ENCODE measurements around the gene BLOC1S3. TPM values are rescaled to one million over a fixed set of nuclear protein-coding genes. Genes with fewer than 3 reads are reported as not detected.

Gene BLOC1S3
- polyA plus RNA-seq (ENCODE audit: insufficient read length): 7.6 TPM

DNA sequence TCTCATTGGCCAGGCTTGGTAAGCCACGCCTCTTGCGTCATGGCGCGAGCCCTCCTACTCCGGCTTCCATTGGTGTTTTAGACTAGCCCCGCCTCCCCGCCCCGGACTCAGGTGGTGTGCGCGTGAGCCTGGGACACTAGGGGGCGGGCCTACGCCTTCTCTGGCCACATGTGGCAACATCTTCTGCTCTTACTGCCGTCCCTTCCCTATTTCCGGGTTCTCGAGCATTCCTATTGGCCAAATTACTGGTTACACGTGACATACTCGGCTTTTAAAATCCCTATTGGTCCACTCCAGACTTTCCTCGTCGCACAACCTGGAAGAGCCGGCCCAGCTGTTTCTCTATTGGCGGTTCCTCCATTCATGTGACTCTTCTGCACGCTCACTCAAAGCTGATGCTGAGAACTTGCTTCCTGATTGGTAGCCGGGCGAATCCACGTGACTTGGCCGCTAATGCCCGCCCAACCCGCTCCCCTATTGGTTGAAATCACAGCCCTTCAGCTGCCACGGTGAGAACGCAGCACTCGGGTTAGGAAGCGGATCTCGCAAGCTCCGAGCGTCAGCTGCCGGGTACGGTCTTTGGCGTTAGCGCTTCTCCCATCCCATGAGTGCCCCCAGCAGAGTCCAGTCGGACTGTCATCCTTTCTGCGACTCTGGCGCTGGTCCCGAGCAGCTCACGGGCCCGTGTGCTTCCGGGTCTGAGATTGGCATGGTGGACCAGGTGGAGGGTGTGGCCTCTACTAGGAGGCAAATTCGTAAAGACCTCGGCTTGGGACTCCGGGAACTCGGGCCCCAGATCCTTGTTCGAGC is at the start of gene BLOC1S3:
Gene BLOC1S3 (plus strand): TSS at position 523 of the 810 bp plus-strand sequence. CDS start 513 bp downstream, outside the sequence.
- peak; percentile 100 for DNase-seq

DNA sequence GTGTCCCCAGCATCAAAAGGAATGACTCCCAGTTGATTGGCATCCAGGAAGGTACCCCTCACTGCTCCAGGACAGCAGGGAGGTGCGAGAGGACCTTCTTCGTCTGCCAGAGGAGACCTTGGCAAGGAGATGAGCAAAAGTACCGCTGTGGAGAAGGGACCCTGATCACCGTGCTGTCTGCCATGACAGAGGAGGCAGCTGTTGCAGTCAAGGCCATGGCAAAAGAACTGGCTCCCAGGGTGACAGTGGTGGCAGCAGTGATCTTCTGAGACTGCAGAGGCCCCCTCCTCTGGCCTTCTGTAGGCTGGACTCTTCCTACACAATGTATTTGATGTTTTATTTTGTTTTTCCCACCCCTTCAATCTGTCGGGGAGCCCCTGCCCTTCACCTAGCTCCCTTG is 49.8 kb upstream of the BLOC1S3 start:
- no peak for DNase-seq

- DNase-seq: no peak
Measured at GRCh38 chr19:45130236-45130635, 48.3 kb upstream of the BLOC1S3 start.

DNA sequence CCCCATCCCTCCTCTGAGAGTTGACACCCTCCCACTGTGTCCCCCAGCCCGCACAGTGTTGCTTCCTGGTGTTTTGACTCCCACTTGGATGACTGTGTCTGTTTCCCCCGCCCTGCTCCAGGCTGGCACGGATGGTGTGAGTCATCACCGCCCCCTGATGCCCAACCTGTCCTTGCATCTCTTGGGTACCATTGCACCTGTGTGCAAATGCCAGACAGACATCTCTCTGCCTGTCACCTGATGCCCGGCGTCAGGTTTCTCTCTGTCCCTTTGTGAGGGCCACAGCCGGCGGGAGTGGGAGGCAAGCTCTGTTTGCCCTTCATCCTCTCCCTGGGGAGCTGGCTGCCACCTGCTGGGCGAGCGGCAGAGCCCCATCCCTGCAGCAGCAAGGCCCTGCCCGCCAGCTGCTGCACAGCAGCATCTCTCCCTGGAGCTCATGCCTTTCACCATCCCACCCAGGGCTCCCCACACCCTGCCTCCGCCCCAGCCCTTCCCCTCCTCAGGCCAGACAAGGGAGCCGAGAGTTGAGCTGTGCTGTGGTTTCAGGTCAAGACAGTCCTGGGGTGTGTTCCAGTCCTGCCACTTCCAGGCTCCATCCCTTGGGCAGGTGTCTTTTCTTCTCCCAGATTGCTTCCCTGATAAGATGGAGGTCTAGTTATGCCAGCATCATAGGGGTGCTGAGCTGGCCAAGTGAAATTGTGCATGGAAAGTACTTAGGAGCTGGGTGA is 47.5 kb upstream of the BLOC1S3 start:
- no peak for DNase-seq

DNA sequence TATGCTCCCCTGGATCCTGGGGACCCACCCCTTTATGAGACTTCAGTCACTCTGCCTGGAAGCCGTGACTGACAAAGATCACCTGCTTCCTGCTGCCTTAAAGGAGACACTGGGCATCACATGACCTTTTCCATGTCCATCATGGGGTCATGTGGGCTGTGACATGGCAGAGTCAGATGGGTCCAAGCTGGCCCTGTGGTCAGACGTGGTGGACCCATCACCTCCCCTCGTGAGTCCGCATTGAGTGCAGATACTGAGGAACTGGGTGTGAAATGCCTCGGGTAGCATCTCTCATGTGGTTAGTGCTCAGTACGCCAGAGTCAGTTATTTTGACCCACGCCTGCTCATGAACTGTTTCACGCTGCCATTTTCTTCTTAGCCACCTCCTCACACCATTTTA is 44.9 kb upstream of the BLOC1S3 start:
- DNase-seq: no peak

GRCh38 chr19:45135176-45135885 is 43.3 kb upstream of the BLOC1S3 start:
- no peak for DNase-seq

GRCh38 chr19:45136507-45137178 is 41.9 kb upstream of the BLOC1S3 start:
- no peak for DNase-seq

GRCh38 chr19:45137179-45137761 is 41.3 kb upstream of the BLOC1S3 start:
- DNase-seq: peak; percentile 76

DNA sequence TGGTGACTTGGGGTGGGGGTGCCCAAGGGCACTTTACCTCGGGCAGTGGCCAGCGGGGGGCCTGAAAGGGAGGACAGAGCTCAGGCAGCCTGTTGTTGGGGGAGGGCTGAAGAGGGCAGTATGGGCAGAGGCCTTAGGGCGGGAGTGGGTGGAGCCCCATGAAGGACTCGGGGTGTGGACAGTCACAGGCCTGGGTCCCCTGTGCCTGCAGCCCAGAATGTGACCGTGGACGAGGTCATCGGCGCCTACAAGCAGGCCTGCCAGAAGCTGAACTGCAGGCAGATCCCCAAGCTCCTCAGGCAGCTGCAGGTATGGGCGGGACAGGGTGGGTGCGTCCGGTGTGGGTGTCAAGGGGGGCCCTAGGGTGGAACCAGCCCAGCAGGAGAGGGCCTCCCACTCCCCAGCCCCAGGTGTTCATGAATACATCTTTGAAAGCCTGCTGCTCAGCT is 40.3 kb upstream of the BLOC1S3 start:
- DNase-seq: no peak

DNA sequence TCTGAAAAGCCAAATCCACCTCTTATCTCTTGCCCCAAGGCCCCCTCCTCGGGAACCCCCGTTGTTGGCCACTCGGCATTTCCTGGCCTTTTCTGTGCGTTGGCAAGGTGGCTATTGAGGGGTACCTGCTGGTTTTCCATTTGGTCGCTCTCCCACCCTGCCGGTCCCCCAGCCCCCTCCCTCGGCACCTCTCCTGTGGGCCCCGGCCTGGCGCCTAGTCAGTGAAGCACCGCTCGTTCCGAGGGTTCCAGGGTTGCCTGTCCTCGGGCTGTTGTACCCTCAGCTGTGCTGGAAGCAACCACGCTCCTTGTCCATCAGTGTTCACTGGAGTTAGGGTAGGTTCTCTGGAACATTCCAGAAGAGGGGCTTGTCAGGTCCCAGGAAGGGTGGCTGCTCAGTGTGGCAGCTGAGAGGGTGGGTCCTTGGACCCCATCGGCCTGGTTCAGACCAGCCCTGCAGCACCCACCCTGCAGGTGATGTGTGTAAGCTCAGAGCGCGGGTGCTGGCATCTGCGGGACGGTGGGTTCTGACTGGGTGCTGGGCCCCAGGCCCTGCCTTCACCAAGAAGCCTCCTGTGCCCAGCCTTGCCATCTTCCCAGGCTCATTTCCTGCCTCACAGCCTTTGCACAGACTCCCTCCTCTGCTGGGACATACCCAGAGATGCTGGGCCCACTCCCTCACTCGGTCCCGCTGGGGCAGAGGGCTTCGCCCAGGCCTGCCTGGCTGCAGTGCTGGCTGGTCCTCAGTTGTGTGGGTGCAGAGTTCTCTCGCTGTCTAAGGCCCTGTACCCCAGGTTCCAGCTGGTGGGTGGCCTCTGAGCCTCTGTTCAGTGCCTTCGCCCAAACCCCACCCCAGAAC is 39.1 kb upstream of the BLOC1S3 start:
- no peak for DNase-seq

- no peak for DNase-seq
Measured at GRCh38 chr19:45140144-45140503, 38.5 kb upstream of the BLOC1S3 start.

DNA sequence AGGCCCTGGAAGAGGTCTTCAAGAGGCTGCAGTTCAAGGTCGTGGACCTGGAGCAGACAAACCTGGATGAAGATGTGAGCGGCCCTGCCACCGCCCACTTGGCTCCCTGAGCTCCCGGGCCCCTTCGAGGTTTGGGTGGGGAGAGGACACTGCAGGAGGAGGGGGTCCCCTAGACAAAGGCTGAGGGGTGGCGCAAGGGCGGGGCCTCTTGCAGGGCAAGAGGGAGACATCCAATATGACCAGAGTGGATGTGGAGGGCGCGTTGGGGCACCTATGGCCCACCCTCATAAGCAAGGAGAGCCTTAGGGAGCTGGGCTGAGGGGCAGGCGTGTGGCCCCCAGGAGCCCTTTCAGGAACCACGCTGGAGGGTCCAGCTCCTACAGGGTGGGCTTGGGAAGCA is 38.1 kb upstream of the BLOC1S3 start:
- no peak for DNase-seq

DNA sequence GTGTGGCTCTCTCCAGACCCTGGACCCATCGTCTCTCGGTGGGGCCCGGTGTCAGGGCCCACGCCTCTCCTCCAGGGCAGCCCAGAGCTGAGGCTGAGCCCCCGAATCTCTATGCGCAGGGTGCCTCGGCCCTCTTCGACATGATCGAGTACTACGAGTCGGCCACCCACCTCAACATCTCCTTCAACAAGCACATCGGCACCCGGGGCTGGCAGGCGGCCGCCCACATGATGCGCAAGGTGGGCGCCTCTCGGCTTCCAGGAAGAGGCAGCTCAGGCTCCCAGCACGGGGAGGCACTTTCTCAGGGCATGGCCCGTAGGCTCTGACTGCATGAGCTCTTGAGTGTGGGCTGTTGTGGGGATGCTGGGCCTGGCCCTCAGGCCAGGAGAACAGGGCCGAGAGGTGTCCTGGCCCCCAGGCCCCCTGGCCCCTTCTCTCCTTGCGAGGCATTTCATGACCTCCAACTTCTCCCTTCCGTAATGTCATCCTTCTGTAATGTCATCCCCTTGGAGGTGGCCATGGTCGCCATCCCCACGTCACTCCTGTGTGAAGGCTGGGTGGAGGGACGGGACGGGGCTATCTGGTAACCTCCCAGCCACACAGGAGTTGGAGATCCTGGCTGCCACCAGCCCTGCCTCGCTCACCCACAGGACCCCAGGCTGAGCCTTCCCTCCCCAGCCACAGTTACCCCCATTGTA is 37.2 kb upstream of the BLOC1S3 start:
- DNase-seq: no peak

GRCh38 chr19:45142016-45142725 is 36.4 kb upstream of the BLOC1S3 start:
- DNase-seq: no peak

DNA sequence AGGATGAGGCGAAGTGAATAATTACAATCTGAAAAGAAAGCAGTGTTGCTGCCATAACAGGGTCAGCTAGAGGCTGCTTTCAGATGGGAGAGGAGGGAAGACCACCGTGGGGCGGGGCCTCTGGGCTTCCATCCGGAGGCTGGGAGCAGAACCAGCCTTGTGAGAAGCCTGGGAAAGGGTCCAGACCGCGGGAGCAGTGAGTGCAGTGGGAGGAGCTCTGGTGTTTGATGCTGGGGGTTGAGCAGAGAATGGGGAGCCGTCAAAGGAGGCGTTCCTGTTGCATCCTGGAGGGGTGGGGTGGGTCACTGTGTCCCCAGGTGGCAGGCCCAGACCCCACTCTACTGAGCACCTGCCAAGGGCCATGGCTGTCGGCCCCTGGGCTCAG is 35.9 kb upstream of the BLOC1S3 start:
- DNase-seq: no peak

- DNase-seq: no peak
Measured at GRCh38 chr19:45144431-45145269, 33.9 kb upstream of the BLOC1S3 start.

DNA sequence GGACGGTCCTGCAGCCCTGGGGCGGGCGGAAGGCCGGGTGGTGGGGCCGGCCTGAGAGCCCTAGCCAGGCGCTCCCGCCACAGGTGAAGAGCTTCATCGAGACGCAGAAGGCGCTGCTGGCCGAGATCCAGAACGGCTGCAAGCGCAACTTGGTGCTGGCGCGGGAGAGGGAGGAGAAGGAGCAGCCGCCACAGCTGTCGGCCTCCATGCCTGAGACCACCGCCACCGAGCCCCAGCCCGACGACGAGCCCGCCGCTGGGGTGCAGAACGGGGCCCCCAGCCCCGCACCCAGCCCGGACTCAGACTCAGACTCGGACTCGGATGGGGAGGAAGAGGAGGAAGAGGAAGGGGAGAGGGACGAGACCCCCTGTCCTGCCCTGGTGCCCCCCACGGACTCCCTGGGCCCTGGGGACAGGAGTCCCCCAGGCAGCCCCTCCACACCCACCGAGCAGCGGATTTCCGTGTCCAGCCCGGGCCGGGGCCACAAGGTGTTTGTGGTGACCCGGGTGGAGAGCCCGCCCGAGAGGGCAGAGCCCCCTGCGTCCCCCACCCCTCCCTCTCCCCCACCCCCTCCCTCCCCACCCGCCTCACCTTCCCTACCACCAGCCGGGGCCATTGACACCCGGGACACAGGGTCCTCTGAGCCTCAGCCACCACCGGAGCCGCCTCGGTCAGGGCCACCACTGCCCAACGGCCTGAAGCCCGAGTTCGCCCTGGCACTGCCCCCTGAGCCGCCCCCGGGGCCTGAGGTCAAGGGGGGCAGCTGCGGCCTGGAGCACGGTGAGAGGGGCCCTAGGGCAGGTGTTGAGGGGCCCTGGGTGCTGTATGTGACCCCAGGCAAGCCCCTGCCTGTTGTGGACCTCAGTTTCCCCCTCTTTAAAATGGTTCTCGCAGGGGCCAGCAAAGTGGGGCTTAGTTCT is 33.1 kb upstream of the BLOC1S3 start:
- DNase-seq: no peak

- DNase-seq: no peak
Measured at GRCh38 chr19:45146251-45146650, 32.3 kb upstream of the BLOC1S3 start.
